DMS 273 (cell line): ENCODE results near the gene ZNF624.
A peak's percentile ranks its signal among the peaks of the same experiment; 100 is the strongest.

ENCODE experiments used
- DNase-seq: peaks from one replicate; lab custom pipeline; 2025; ENCODE audit not compliant: unreplicated experiment; lab: John Stamatoyannopoulos, UW

The ZNF624 gene

DNA sequence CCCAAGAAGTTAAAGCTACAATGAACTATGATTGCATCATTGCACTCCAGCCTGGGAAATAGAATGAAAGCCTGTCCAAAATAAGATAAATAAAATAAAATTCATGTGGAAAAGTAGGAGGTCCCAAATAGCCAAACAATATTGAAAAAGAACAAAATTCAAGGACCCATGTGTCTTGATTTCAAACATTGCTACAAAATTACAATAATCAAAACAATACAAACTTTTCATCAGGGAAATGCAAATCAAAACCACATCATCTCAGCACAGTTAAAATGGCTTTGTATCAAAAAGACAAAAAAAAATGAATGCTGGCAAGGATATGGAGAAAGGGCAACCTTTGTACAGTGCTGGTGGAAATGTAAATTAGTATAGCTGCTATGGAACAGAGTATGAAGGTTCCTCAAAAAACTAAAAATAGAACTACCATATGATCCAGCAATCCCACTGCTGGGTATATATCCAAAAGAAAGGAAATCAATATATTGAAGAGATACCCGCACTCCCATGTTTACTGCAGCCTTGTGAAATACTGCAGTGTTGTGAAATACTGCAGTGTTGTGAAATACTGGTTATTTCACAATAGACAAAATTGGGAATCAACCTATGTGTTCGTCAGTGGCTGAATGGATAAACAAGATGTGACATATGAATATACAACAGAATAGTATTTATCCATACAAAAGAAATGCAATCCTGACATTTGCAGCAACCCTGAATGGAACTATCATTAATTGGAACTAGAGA is 60.1 kb downstream of the ZNF624 start:
- DNase-seq = no peak

GRCh38 chr17:16589097-16589969 is 64.3 kb downstream of the ZNF624 start:
- peak; percentile 91 for DNase-seq

GRCh38 chr17:16585796-16586195 is 67.9 kb downstream of the ZNF624 start:
- DNase-seq = no peak

- DNase-seq = peak; percentile 92
Observed at GRCh38 chr17:16584273-16584995, 69.2 kb downstream of the ZNF624 start.

DNA sequence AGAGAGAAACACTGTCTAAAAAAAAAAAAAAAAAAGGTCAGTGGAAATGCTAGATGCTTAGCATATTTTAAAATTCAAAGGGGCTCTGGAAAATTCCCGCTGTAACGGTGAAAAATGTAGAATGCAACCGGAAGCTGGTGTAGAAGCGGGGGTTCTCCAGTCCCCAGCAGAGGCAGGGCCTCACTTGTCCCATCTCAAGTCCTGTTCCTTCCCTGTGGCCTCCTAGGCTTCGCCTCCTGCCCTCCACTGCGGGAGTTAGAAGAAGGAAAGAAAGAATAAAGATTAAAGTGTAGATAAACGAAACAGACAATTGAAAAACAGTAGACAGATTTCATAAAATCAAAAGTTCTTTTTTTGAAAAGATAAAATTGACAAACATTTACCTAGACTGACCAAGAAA is 69.9 kb downstream of the ZNF624 start:
- no peak for DNase-seq

- no peak for DNase-seq
Observed at GRCh38 chr17:16573466-16573865, 80.2 kb downstream of the ZNF624 start.
